Measurements from ENCODE around the gene DAND5.
A peak's percentile ranks its signal among the peaks of the same experiment; 100 is the strongest.

Gene DAND5

GRCh38 chr19:12990853-12991252 is 21.5 kb downstream of the DAND5 start:
- H3K4me3 ChIP-seq (ENCODE audit: low read depth, low read length), result no peak overlapping the region
- TF ChIP-seq, protein P1, sequence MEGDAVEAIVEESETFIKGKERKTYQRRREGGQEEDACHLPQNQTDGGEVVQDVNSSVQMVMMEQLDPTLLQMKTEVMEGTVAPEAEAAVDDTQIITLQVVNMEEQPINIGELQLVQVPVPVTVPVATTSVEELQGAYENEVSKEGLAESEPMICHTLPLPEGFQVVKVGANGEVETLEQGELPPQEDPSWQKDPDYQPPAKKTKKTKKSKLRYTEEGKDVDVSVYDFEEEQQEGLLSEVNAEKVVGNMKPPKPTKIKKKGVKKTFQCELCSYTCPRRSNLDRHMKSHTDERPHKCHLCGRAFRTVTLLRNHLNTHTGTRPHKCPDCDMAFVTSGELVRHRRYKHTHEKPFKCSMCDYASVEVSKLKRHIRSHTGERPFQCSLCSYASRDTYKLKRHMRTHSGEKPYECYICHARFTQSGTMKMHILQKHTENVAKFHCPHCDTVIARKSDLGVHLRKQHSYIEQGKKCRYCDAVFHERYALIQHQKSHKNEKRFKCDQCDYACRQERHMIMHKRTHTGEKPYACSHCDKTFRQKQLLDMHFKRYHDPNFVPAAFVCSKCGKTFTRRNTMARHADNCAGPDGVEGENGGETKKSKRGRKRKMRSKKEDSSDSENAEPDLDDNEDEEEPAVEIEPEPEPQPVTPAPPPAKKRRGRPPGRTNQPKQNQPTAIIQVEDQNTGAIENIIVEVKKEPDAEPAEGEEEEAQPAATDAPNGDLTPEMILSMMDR (conservative IDR thresholded peaks at IDR 0.05; ENCODE audit: low read depth, low read length), result no peak
- no peak for DNase-seq (ENCODE audit: low read depth)

DNA sequence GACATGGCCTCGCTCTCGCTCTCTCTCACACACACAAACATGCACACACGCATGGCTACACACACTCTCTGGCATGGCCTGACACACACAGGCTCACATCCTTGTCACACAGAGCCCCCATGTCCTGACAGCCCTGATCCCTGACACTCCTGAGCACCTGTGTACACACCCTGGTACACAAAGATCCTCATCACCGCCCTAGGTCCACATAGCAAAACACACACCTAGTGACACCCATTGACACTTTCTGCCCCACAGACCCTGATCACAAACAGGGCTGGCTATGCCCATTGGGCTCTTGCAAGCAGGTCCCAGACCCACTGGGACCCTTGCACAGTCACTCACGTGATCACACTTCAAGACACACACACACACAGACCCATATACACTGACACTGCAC is 21.9 kb downstream of the DAND5 start:
- H3K4me3 ChIP-seq (ENCODE audit: low read depth, low read length), result no peak overlapping the region
- DNase-seq (ENCODE audit: low read depth), result no peak
- TF ChIP-seq, protein P1 (conservative IDR thresholded peaks at IDR 0.05; ENCODE audit: low read depth, low read length), result no peak

DNA sequence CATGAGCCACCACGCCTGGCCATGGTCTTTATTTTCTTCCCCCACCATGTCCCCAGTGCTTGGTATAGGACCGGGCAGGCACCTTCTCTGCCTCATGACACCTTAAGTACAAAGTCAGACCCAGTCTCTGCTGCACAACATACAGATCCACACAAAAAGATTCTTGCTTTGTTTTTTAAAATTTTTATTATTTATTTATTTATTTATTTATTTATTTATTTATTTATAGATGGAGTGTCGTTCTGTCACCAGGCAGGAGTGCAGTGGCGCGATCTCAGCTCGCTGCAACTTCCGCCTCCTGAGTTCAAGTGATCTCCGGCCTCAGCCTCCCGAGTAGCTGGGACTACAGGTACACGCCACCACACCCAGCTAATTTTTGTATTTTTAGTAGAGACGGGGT is 23.4 kb downstream of the DAND5 start:
- H3K4me3 ChIP-seq (ENCODE audit: low read depth, low read length), result no peak overlapping the region
- DNase-seq (ENCODE audit: low read depth), result no peak
- TF ChIP-seq, protein P1 (conservative IDR thresholded peaks at IDR 0.05; ENCODE audit: low read depth, low read length), result no peak

DNA sequence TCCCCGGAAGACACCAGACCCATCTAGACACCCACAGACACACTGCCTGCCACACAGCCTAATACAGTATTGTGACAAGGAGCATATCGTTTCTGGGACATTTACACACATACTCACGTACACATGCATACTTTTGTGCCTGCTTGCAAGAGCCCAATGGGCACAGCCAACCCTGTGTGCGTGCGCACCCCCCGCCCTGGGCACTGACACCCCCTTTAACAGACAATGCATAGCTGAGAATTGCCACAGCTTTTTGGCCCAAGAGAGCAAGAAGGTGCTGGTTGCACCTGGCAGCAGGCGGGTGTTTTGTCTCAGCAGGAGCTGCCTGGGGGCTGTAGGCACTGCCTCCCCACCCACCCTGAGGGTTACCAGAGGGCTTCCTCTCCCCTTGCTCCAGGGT is 24.2 kb downstream of the DAND5 start:
- TF ChIP-seq, protein P1 (conservative IDR thresholded peaks at IDR 0.05; ENCODE audit: low read depth, low read length), result no peak
- DNase-seq (ENCODE audit: low read depth), result no peak
- no peak overlapping the region for H3K4me3 ChIP-seq (ENCODE audit: low read depth, low read length)

DNA sequence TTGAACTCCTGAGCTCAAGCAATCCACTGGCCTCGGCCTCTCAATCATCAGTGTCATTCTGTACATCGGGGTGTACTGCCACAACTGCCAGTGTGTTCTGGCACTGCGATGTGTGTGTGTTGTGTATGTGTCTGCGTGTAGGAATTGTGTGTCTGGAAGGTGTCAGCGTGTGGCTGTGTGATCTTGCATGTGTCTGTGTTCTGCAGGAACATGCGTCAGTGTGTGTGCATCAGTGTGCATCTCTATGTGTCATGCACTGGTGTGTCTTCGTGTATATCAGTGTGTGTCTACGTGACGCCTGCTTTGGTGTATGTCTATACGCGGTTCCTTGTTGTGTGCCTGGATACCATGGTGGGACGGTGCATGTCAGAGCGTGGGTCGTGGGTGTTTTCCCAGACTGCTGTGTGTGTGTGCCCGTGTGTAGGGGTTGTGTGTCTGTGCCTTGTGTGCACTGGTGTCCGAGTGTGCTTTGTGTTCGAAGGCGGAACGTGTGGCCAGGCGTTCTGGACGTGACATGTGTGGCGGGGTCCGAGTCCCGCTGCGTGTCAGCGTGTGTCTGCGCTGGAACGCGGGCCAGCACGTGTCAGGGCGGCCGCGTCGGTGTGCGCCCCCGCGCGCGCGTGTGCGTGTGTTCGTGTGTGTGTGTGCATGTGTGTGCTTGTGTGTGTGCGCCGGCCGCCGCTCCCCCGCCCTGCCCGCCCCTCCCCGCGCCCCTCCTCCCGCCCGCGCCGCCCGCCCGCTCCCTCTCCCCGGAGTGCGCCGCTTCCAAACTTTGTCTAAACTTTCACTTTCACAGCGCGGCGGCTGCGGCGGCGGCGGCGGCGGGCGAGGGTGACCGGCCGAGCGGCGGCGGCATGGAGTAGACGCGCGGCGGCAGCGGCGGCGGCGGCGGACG is 25.6 kb downstream of the DAND5 start, which contains the start of gene NFIX:
Gene NFIX (plus strand): TSS at position 775 of the 895 bp plus-strand sequence. CDS start 363 bp downstream, outside the sequence.
- H3K4me3 ChIP-seq (ENCODE audit: low read depth, low read length), result peak within 1 kb of the TSS; percentile 76
- DNase-seq (ENCODE audit: low read depth), result peak; percentile 44
- TF ChIP-seq, protein P1 (conservative IDR thresholded peaks at IDR 0.05; ENCODE audit: low read depth, low read length), result no peak

- peak overlapping the region; percentile 76 for H3K4me3 ChIP-seq (ENCODE audit: low read depth, low read length)
- TF ChIP-seq, protein P1 (conservative IDR thresholded peaks at IDR 0.05; ENCODE audit: low read depth, low read length), result no peak
- DNase-seq (ENCODE audit: low read depth), result peak; percentile 38
Observed at GRCh38 chr19:12995596-12996405, 26.4 kb downstream of the DAND5 start.

All from choroid plexus epithelial cell (primary cell).